Measurements from ENCODE around the gene CENPP. TPM values are rescaled to one million over a fixed set of nuclear protein-coding genes. Genes with fewer than 3 reads are reported as not detected.

The CENPP gene
- total RNA-seq, 3 donors from 2014 or later (not counting 1 experiment from before 2014, with no cell fraction given): 10.3 to 14.5 (median 12.1) TPM

DNA sequence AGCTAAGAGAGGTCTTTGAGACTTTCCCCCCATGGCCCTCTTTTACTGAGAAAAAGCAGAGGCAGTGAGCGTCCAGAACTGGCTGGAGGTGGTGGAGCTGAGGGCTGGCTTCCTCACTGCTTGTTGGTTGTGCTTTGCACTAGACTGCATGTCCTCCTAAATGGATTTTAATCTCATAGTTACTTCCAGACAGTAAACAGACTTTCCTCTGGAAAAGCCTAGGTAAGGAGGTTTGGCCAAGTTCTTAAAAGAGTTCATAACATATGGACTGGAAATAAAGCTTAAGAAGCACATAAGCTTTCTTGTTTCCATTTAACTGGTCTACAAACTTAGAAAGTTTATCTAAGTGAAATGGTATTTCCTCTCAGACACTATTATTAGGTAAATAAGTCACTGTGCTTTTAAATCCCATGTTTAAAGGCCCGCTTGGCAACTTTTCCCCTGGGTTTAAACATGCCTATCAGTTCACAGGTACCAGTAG is 154.6 kb downstream of the CENPP start:
- WGBS (ENCODE audit: insufficient coverage): 100% methylated on average over 2 of the region's 2 CpGs
- no peak overlapping the region for H3K4me3 Mint-ChIP-seq
- no peaks in the 10 kb centered on the region for H3K27me3 ChIP-seq (ENCODE audit: control insufficient read depth, insufficient read depth, low read length)
- H3K4me1 Mint-ChIP-seq: no peaks in the 10 kb centered on the region
- ATAC-seq (no peak), DNase-seq (no peak)
- intact Hi-C loops (cut with micrococcal nuclease): no loop called here
- H3K9me3 Mint-ChIP-seq: no peaks in the 10 kb centered on the region
- H3K4me1 ChIP-seq (ENCODE audit: control insufficient read depth, insufficient read depth, low read length): no peaks in the 10 kb centered on the region
- no peak overlapping the region for H3K4me3 ChIP-seq (ENCODE audit: low read length)
- H3K27ac Mint-ChIP-seq: no peak overlapping the region
- H3K27me3 Mint-ChIP-seq (ENCODE audit: low read depth in 2 of 2): no peaks in the 10 kb centered on the region
- H3K9me3 ChIP-seq (ENCODE audit: control insufficient read depth, insufficient read depth, low read length): no peaks in the 10 kb centered on the region
- no peaks in the 10 kb centered on the region for H3K36me3 ChIP-seq (ENCODE audit: control insufficient read depth, insufficient read depth, low read length)
- no peak for TF ChIP-seq CTCF (IDR thresholded peaks at IDR 0.05)
- no peak overlapping the region for H3K27ac ChIP-seq (ENCODE audit: low read length)
- H3K36me3 Mint-ChIP-seq: no peaks in the 10 kb centered on the region

- H3K4me3 ChIP-seq (ENCODE audit: low read length): no peak overlapping the region
- WGBS (ENCODE audit: insufficient coverage): 44% methylated on average over 1 of the region's 2 CpGs
- no peaks in the 10 kb centered on the region for H3K4me1 Mint-ChIP-seq
- H3K4me3 Mint-ChIP-seq: no peak overlapping the region
- no peaks in the 10 kb centered on the region for H3K27me3 ChIP-seq (ENCODE audit: control insufficient read depth, insufficient read depth, low read length)
- no peaks in the 10 kb centered on the region for H3K9me3 ChIP-seq (ENCODE audit: control insufficient read depth, insufficient read depth, low read length)
- no peak for TF ChIP-seq CTCF (IDR thresholded peaks at IDR 0.05)
- H3K27me3 Mint-ChIP-seq (ENCODE audit: low read depth in 2 of 2): no peaks in the 10 kb centered on the region
- no peaks in the 10 kb centered on the region for H3K36me3 Mint-ChIP-seq
- no peaks in the 10 kb centered on the region for H3K9me3 Mint-ChIP-seq
- no peaks in the 10 kb centered on the region for H3K4me1 ChIP-seq (ENCODE audit: control insufficient read depth, insufficient read depth, low read length)
- ATAC-seq (no peak), DNase-seq (no peak)
- no peaks in the 10 kb centered on the region for H3K36me3 ChIP-seq (ENCODE audit: control insufficient read depth, insufficient read depth, low read length)
- intact Hi-C loops (cut with micrococcal nuclease): no loop called here
- no peak overlapping the region for H3K27ac Mint-ChIP-seq
- H3K27ac ChIP-seq (ENCODE audit: low read length): no peak overlapping the region
Measured at GRCh38 chr9:92480986-92481633, 155.4 kb downstream of the CENPP start.

GRCh38 chr9:92482329-92482728 is 156.6 kb downstream of the CENPP start, which contains the start of gene ASPN:
Gene ASPN, minus strand, starts transcription at chr9:92482506.
- intact Hi-C loops (cut with micrococcal nuclease): no loop called here
- no peak within 1 kb of the TSS for H3K4me3 Mint-ChIP-seq
- H3K27ac ChIP-seq (ENCODE audit: low read length): no peak within 1 kb of the TSS

More at GRCh38 chr9:92482329-92482728, 156.6 kb downstream of the CENPP start, which contains the start of gene ASPN:
- H3K36me3 ChIP-seq (ENCODE audit: control insufficient read depth, insufficient read depth, low read length): no peaks in the 10 kb centered on the region
- H3K27me3 ChIP-seq (ENCODE audit: control insufficient read depth, insufficient read depth, low read length): no peaks in the 10 kb centered on the region
- ATAC-seq: no peak
- H3K36me3 Mint-ChIP-seq: no peaks in the 10 kb centered on the region
- no peaks in the 10 kb centered on the region for H3K4me1 ChIP-seq (ENCODE audit: control insufficient read depth, insufficient read depth, low read length)
- H3K9me3 Mint-ChIP-seq: no peaks in the 10 kb centered on the region
- no peak for TF ChIP-seq CTCF (IDR thresholded peaks at IDR 0.05)
- WGBS (ENCODE audit: insufficient coverage): 93% methylated on average over 2 of the region's 3 CpGs
- DNase-seq: no peak
- no peaks in the 10 kb centered on the region for H3K27me3 Mint-ChIP-seq (ENCODE audit: low read depth in 2 of 2)
- no peak within 1 kb of the TSS for H3K4me3 ChIP-seq (ENCODE audit: low read length)
- no peaks in the 10 kb centered on the region for H3K4me1 Mint-ChIP-seq
- H3K9me3 ChIP-seq (ENCODE audit: control insufficient read depth, insufficient read depth, low read length): no peaks in the 10 kb centered on the region
- H3K27ac Mint-ChIP-seq: no peak within 1 kb of the TSS

Data from natural killer cell (primary cell).